Spleen (tissue), 7 donors: Measurements from ENCODE around the gene DNAH14.
"Not testable (repeated sequence)": the region's sequence is repeated elsewhere in the genome, so short reads cannot be mapped to it uniquely, and the experiment has no call there.

Experiments
- POLR2A ChIP-seq, 3 donors: fragments of 450-650 bp; IDR thresholded peaks; one replicate each; pipeline ENCODE4 v1.5.1; 2017; ENCODE audit warnings: antibody characterized with exemption in 3 of 3, mild to moderate bottlenecking in 1 of 3
- POLR2AphosphoS5 ChIP-seq, 3 donors: sonication (generic); formaldehyde crosslinking; IDR thresholded peaks; one replicate each; pipeline ENCODE4 v1.5.1; 2017; ENCODE audit warnings: antibody characterized with exemption in 3 of 3
- TF ChIP-seq, protein P1 (sequence below), 11 experiments: fragments of 200-600 bp in 7 of 11; fragments of 450-650 bp in 4 of 11; sonication (generic) in 4 of 11; IDR thresholded peaks in 8 of 11; conservative IDR thresholded peaks in 3 of 11; 1 replicate in 7 of 11; 2 replicates in 4 of 11; pipeline versions ENCODE4 v1.4.0 to v1.8.0; 2016 to 2021; ENCODE audit warnings: antibody characterized with exemption in 11 of 11, inconsistent platforms in 4 of 11, mild to moderate bottlenecking in 1 of 11
- donor health status: DM: no; HTN: no; CAD: no; lungs with moderate emphysema.
- donor health status: DM: no; HTN: no; CAD: no.
- donor health status: DM: no; HTN: no; CAD: no.

DNA sequence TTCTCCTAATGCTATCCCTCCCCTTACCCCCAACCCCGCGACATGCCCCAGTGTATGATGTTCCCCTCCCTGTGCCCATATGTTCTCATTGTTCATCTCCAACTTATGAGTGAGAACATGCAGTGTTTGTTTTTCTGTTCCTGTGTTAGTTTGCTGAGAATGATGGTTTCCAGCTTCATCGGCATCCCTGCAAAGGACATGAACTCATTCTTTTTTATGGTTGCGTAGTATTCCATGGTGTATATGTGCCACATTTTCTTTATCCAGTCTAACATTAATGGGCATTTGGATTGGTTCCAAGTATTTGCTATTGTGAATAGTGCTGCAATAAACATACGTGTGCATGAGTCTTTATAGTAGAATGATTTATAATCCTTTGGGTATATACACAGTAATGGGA lies 78.6 kb downstream of the DNAH14 start:
- TF ChIP-seq, protein P1, sequence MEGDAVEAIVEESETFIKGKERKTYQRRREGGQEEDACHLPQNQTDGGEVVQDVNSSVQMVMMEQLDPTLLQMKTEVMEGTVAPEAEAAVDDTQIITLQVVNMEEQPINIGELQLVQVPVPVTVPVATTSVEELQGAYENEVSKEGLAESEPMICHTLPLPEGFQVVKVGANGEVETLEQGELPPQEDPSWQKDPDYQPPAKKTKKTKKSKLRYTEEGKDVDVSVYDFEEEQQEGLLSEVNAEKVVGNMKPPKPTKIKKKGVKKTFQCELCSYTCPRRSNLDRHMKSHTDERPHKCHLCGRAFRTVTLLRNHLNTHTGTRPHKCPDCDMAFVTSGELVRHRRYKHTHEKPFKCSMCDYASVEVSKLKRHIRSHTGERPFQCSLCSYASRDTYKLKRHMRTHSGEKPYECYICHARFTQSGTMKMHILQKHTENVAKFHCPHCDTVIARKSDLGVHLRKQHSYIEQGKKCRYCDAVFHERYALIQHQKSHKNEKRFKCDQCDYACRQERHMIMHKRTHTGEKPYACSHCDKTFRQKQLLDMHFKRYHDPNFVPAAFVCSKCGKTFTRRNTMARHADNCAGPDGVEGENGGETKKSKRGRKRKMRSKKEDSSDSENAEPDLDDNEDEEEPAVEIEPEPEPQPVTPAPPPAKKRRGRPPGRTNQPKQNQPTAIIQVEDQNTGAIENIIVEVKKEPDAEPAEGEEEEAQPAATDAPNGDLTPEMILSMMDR (IDR thresholded peaks at IDR 0.05 in 8 of 11, conservative IDR thresholded peaks at IDR 0.05 in 3 of 11), result not testable (repeated sequence)
- TF ChIP-seq POLR2A, POLR2AphosphoS5 (IDR thresholded peaks at IDR 0.05): not testable (repeated sequence)
